WERI-Rb-1 (cell line): ENCODE data around the gene BAZ1A.

ENCODE experiments used
- DNase-seq: peaks from one replicate; pipeline ENCODE4 v3.0.0-alpha.2; 2020
- H3K27ac ChIP-seq: fragments of 250-450 bp; sonication (Bioruptor Pico); 2 replicates; pipeline ENCODE4 v1.5.1; 2020; ENCODE audit warnings: mild to moderate bottlenecking, moderate library complexity
- H3K27me3 ChIP-seq: fragments of 250-450 bp; sonication (Bioruptor Pico); 2 replicates; pipeline ENCODE4 v1.5.1; 2021; ENCODE audit warnings: mild to moderate bottlenecking, low read depth, moderate library complexity; ENCODE audit not compliant: insufficient read depth, severe bottlenecking
- H3K36me3 ChIP-seq: fragments of 250-450 bp; sonication (Bioruptor Pico); 2 replicates; pipeline ENCODE4 v1.5.1; 2020; ENCODE audit warnings: mild to moderate bottlenecking, moderate library complexity
- H3K4me3 ChIP-seq: 2 replicates; pipeline ENCODE4 v1.5.1; 2011; ENCODE audit warnings: low read depth, mild to moderate bottlenecking, control low read depth, low read length
- H3K9me3 ChIP-seq: fragments of 250-450 bp; sonication (Bioruptor Pico); 2 replicates; pipeline ENCODE4 v1.5.1; 2021; ENCODE audit warnings: mild to moderate bottlenecking, moderate library complexity; ENCODE audit not compliant: severe bottlenecking
- TF ChIP-seq, protein P1 (sequence below): IDR thresholded peaks from 2 replicates; pipeline ENCODE4 v1.5.1; 2011; ENCODE audit warnings: low read depth, mild to moderate bottlenecking, control low read depth, inconsistent platforms, low read length

The BAZ1A gene

DNA sequence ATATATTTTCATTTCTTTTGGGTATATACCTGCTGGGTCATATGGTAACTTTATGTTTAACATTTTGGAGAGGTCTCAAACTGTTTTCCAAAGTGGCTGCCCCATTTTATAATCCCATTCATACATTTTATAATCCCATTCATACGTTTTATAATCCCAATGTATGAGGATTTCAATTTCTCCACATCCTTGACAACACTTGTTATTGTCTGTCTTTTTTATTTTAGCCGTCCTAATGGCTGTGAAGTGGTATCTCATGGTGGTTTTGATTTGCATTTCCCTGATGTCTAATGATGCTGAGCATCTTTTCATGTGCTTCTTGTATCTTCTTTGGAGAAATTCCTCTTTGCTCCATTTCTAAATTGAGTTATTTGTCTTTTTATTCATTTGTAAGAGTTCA, 154.0 kb downstream of the BAZ1A start:
- no peaks in the 10 kb centered on the region for H3K36me3 ChIP-seq
- TF ChIP-seq, protein P1, sequence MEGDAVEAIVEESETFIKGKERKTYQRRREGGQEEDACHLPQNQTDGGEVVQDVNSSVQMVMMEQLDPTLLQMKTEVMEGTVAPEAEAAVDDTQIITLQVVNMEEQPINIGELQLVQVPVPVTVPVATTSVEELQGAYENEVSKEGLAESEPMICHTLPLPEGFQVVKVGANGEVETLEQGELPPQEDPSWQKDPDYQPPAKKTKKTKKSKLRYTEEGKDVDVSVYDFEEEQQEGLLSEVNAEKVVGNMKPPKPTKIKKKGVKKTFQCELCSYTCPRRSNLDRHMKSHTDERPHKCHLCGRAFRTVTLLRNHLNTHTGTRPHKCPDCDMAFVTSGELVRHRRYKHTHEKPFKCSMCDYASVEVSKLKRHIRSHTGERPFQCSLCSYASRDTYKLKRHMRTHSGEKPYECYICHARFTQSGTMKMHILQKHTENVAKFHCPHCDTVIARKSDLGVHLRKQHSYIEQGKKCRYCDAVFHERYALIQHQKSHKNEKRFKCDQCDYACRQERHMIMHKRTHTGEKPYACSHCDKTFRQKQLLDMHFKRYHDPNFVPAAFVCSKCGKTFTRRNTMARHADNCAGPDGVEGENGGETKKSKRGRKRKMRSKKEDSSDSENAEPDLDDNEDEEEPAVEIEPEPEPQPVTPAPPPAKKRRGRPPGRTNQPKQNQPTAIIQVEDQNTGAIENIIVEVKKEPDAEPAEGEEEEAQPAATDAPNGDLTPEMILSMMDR = no peak
- no peak overlapping the region for H3K4me3 ChIP-seq

DNA sequence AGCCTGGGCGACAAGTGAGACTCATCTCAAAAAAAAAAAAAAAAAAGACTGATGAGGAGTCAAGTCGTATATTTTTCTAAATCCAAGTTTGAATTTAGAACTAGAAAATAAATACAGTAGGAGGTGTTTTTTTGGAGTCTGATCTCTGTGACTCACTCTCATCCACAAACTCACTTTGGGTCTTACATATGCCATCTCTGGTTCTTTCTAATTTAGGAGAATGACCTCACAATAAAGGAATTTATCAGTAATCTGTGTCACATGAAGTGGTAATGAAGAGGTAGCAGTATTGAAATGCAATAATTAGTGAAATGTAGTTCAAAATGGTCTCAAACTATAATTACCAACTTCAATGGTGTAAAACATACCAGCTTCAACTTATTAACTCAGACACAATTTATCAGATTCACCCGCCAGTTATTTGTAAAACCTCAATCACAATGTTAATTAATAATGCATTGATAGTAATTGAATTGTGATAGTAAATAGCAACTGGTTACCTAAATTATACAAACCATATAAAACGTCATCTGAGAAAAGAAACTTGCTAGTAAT, 156.3 kb downstream of the BAZ1A start:
- Histone ChIP-seq H3K9me3 (no peaks in the 10 kb centered on the region), H3K36me3 (no peaks in the 10 kb centered on the region), H3K4me3 (no peak overlapping the region), H3K27me3 (peaks cover 20% of the 10 kb centered on the region), H3K27ac (no peak overlapping the region)
- TF ChIP-seq, protein P1 = no peak
- DNase-seq = no peak

More for the DNA sequence above, 154.0 kb downstream of the BAZ1A start:
- no peak overlapping the region for H3K27ac ChIP-seq
- H3K27me3 ChIP-seq = peaks cover 6% of the 10 kb centered on the region
- H3K9me3 ChIP-seq = no peaks in the 10 kb centered on the region
- no peak for DNase-seq

DNA sequence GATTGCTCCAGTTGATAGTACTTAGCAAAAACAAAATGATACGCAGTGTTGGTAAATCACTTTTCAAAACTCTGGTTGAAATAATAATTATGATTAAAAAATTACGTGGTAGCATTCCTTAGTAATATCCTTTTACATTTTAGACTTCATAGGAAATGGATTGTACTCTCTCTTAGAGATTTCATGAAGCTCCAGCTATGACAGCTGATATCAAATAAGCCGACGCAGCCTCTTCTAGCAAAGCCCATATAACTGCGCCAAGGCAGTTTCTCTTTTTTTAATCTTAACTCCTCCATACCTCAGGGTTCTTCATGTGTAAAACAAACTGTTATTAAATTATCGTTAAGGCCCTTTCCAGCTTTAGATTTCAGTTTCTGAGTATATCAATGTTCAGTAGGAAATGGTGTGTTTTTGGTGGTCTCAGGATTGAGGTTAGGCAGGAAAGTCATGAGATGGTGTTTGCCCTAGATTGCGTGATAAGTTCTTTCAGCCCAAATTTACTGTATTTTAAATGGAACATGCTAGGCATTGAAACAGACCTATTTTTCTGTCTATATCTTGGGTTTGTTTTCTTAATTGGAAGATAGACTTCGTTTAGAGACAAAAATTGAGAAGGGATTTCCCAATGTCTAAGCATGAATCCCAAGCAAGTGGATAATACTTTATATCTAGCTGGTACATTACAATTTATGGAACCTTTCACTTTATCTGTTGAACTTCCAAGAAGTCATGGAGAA, 159.9 kb downstream of the BAZ1A start:
- TF ChIP-seq, protein P1 = no peak
- no peak overlapping the region for H3K27ac ChIP-seq
- no peak for DNase-seq
- H3K36me3 ChIP-seq = peaks cover 7% of the 10 kb centered on the region
- H3K4me3 ChIP-seq = peak overlapping the region; percentile 85
- H3K27me3 ChIP-seq = peaks cover 20% of the 10 kb centered on the region
- no peaks in the 10 kb centered on the region for H3K9me3 ChIP-seq

DNA sequence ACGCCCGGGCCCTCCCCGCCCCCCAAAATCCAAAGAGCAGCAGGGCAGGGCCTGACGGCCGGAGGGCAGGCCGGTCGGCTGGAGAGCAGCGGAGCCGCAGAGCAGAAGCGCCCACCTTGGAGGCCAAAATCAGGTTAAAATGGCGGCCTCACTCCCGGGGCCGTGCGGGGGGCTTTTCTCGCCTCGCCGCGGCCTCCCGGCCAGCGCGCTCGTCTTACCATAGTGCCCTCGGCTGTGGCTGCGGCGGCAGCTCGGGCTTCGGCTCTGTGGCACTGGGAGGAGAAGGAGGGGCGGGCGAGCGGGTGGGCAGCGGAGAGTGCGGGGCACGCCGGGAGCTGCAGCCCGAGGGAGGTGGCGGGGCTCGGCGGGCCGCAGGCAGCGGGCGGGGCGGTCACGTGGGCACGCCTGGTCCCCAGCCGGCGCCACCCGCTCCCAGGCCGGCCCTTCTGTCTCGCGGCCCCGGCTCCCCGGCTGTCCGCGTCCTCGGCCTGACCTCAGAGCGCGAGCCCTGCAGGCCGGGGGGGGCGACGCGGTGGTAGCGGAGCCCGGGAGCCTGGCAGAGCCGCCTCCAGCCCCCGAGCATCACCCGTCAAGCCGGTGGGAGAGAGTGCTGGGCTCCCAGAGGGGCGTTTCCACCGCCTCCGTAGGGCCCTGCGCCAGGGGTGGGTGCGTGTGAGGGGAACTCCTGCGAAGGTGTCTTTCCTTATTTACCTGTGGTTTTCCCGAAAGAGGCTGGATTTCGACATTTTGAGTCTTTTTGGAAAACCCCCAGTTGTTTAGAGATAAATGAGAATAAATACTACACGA, 160.6 kb downstream of the BAZ1A start, which contains the start of gene CFL2:
Gene CFL2, minus strand, starts transcription at position 274 of the 807 bp plus-strand sequence. Its CDS starts 53 bp downstream, at position 221.
- peak; percentile 83 for DNase-seq

DNA sequence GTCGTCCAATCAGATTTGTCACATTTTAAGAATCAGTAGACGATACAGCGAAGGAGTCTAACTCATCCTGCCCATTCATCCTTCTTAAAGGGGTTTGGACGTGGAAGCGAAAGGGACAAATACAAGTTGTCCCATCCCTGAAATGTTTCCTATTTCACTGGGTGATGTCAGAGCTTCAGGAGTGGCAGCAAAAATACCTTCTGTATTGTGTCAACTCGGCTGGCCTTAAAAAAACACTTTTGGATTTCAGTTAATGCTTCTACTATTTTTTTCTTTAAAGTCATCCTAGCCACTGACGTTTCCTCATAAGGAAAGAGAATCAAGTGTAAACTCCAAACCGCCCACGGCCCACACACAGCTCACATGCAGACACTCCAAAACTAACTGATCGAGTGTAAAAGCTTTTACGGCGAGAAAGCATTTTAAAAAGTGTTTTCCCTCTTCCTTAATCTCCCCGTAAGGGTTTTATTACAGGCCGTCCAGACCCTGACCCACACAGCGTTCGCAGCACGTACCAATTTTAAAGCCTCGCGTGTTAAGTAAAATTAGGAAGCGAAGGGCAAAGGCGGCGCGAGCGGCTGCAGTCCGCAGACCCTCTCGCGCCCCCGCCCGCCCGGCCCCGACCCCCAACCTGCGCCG, 161.4 kb downstream of the BAZ1A start:
- DNase-seq = no peak

More for the DNA sequence above, 160.6 kb downstream of the BAZ1A start, which contains the start of gene CFL2:
- TF ChIP-seq, protein P1 = no peak
- Histone ChIP-seq H3K36me3 (peaks cover 7% of the 10 kb centered on the region), H3K9me3 (no peaks in the 10 kb centered on the region), H3K27me3 (peaks cover 20% of the 10 kb centered on the region), H3K27ac (peak within 1 kb of the TSS; percentile 79), H3K4me3 (peak within 1 kb of the TSS; percentile 85)

More for the DNA sequence above, 161.4 kb downstream of the BAZ1A start:
- Histone ChIP-seq H3K4me3 (peak overlapping the region; percentile 85), H3K9me3 (no peaks in the 10 kb centered on the region), H3K27ac (peak overlapping the region; percentile 79; the same call in 1 of the 2 replicates), H3K36me3 (peaks cover 7% of the 10 kb centered on the region), H3K27me3 (peaks cover 20% of the 10 kb centered on the region)
- TF ChIP-seq, protein P1 = no peak
